ENCODE measurements around the gene TXNRD2. TPM values are rescaled to one million over a fixed set of nuclear protein-coding genes. Genes with fewer than 3 reads are reported as not detected.
A peak's percentile ranks its signal among the peaks of the same experiment; 100 is the strongest.

Gene TXNRD2
- total RNA-seq, 4 donors from 2014 or later, result 8.0 to 11.3 (median 10.4) TPM

GRCh38 chr22:19984851-19985811, 43.5 kb upstream of the TXNRD2 start:
- no peaks in the 10 kb centered on the region for H3K27me3 ChIP-seq
- peaks cover 0 to 17% (median 0%) of the 10 kb centered on the region in 3 donors for H3K36me3 ChIP-seq
- no peak overlapping the region for H3K27ac ChIP-seq
- H3K4me3 ChIP-seq, result no peak overlapping the region
- intact Hi-C loops (cut with DNase I), result no loop called here
- WGBS, 2 donors, result 69 to 72% methylated on average over 3 to 7 of the region's 11 CpGs
- DNase-seq, result no peak
- no peak for TF ChIP-seq CTCF (IDR thresholded peaks at IDR 0.05)
- TF ChIP-seq POLR2A (IDR thresholded peaks at IDR 0.05), result no peak
- no peaks in the 10 kb centered on the region for H3K9me3 ChIP-seq
- H3K4me1 ChIP-seq, result peaks cover 28 to 58% (median 35%) of the 10 kb centered on the region in 3 donors

- Histone ChIP-seq H3K9me3 (no peaks in the 10 kb centered on the region), H3K4me1 (peaks cover 28 to 58% (median 35%) of the 10 kb centered on the region in 3 donors), H3K4me3 (no peak overlapping the region), H3K27ac (peak overlapping the region in 3 of 4 donors; percentile 17 to 46 (median 18)), H3K36me3 (peaks cover 0 to 26% (median 0%) of the 10 kb centered on the region in 3 donors), H3K27me3 (no peaks in the 10 kb centered on the region)
- TF ChIP-seq CTCF (IDR thresholded peaks at IDR 0.05) (no peak), POLR2A (IDR thresholded peaks at IDR 0.05) (no peak)
- intact Hi-C loops (cut with DNase I), result no loop called here
- DNase-seq, result no peak
- WGBS, 2 donors, result 45% methylated on average over 5 to 11 of the region's 19 CpGs
These were observed 42.7 kb upstream of the TXNRD2 start for GRCh38 chr22:19984201-19984753.

GRCh38 chr22:19983741-19984140, 42.1 kb upstream of the TXNRD2 start:
- Histone ChIP-seq H3K27ac (peak overlapping the region in 3 of 4 donors; percentile 17 to 46 (median 18)), H3K9me3 (no peaks in the 10 kb centered on the region), H3K4me1 (peaks cover 28 to 58% (median 35%) of the 10 kb centered on the region in 3 donors), H3K4me3 (no peak overlapping the region), H3K36me3 (peaks cover 0 to 31% (median 0%) of the 10 kb centered on the region in 3 donors), H3K27me3 (no peaks in the 10 kb centered on the region)
- DNase-seq, result no peak
- TF ChIP-seq CTCF (IDR thresholded peaks at IDR 0.05), result no peak
- TF ChIP-seq POLR2A (IDR thresholded peaks at IDR 0.05), result no peak
- intact Hi-C loops (cut with DNase I), result no loop called here
- 35 to 63% methylated on average over 4 to 5 of the region's 5 CpGs for WGBS, 2 donors

GRCh38 chr22:19982991-19983578, 41.5 kb upstream of the TXNRD2 start:
- Histone ChIP-seq H3K4me1 (peaks cover 28 to 56% (median 35%) of the 10 kb centered on the region in 3 donors), H3K9me3 (no peaks in the 10 kb centered on the region), H3K36me3 (peaks cover 0 to 38% (median 0%) of the 10 kb centered on the region in 3 donors), H3K4me3 (no peak overlapping the region), H3K27ac (no peak overlapping the region), H3K27me3 (no peaks in the 10 kb centered on the region)
- intact Hi-C loops (cut with DNase I), result no loop called here
- TF ChIP-seq POLR2A (IDR thresholded peaks at IDR 0.05), result no peak
- TF ChIP-seq CTCF (IDR thresholded peaks at IDR 0.05), result no peak
- WGBS, 2 donors, result no CpG with 5 or more reads among the region's 8 CpGs
- no peak for DNase-seq
